ENCODE data around the gene TNFRSF9. TPM values are rescaled to one million over a fixed set of nuclear protein-coding genes. Genes with fewer than 3 reads are reported as not detected.

The TNFRSF9 gene
- total and polyA plus RNA-seq, 12 donors: 0.03 to 3.1 (median 0.07) TPM; not detected in 7

DNA sequence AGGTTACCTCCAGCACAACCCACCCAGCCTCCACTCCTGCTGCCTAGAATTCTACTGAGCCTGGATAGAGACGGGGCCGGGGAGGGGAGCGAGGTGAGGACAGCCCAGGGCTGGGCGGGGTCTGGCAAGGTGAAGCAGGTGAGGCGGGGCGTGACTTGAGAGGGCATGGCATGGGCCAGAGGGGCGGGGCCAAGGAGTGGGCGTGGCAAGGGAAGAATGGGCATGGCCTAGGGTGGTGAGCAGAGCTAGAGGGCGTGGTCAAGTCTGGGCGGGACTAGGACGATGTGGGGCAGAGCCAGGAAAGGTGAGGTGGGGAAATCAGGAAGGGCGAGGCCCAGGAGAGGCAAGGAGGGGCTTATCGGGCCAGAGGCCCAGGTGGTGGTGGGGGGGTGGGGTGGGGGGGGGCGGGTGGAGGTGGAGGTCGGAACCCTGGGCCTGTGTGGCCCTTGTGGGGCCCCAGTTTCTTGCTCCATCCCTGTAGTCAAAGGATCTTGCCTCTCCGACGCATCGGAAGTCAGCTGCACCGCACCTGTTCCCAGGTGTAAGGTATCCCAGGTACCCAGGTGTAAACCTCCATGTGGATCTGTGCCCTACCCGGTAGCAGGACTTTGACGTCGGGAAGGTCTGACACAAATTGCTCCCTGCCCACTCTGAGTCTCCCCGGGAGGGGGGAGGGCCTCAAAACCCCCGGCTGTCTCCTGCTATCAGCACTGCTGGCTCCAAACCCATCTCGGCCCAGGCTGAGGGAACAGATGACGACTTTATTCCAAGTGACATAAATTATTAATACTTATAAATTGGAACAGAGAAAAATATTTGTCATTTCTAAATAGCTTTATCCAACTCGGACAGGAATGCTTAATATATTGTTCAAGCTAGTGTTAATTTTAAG, 54.9 kb downstream of the TNFRSF9 start:
- intact Hi-C loops (cut with DNase I): no loop called here
- Histone ChIP-seq H3K4me3 (no peak overlapping the region), H3K4me1 (no peaks in the 10 kb centered on the region), H3K36me3 (no peaks in the 10 kb centered on the region), H3K9me3 (no peaks in the 10 kb centered on the region), H3K27ac (no peak overlapping the region), H3K27me3 (peaks cover 0 to 53% (median 36%) of the 10 kb centered on the region in 7 donors)
- TF ChIP-seq, protein P1, sequence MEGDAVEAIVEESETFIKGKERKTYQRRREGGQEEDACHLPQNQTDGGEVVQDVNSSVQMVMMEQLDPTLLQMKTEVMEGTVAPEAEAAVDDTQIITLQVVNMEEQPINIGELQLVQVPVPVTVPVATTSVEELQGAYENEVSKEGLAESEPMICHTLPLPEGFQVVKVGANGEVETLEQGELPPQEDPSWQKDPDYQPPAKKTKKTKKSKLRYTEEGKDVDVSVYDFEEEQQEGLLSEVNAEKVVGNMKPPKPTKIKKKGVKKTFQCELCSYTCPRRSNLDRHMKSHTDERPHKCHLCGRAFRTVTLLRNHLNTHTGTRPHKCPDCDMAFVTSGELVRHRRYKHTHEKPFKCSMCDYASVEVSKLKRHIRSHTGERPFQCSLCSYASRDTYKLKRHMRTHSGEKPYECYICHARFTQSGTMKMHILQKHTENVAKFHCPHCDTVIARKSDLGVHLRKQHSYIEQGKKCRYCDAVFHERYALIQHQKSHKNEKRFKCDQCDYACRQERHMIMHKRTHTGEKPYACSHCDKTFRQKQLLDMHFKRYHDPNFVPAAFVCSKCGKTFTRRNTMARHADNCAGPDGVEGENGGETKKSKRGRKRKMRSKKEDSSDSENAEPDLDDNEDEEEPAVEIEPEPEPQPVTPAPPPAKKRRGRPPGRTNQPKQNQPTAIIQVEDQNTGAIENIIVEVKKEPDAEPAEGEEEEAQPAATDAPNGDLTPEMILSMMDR (IDR thresholded peaks at IDR 0.05): no peak
- DNase-seq (no peak), ATAC-seq (no peak)
- WGBS, 2 donors: 21 to 29% methylated on average over 24 to 26 of the region's 27 CpGs

DNA sequence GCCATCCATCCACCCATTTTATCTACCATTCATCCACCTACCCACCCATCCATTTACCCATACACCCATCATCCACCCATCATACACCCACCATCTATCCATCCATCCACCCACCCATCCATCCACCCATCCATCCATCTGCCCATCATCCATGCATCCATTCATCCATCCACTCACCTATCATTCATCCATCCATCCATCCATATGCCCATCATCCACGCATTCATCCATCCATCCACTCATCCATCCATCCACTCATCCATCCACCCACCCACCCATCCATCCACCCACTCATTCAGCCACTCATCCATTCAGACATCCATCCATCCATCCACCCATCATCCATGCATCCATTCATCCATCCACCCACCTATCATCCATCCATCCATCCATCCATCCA, 55.9 kb downstream of the TNFRSF9 start:
- Histone ChIP-seq H3K27me3 (peaks cover 0 to 43% (median 35%) of the 10 kb centered on the region in 7 donors), H3K4me3 (no peak overlapping the region), H3K27ac (no peak overlapping the region), H3K9me3 (no peaks in the 10 kb centered on the region), H3K4me1 (no peaks in the 10 kb centered on the region), H3K36me3 (no peaks in the 10 kb centered on the region)
- no peak for DNase-seq
- ATAC-seq: no peak
- TF ChIP-seq, protein P1 (IDR thresholded peaks at IDR 0.05): no peak
- 97% methylated on average over 1 of the region's 1 CpG for whole genome bisulfite sequencing, 2 donors
- intact Hi-C loops (cut with DNase I): no loop called here

DNA sequence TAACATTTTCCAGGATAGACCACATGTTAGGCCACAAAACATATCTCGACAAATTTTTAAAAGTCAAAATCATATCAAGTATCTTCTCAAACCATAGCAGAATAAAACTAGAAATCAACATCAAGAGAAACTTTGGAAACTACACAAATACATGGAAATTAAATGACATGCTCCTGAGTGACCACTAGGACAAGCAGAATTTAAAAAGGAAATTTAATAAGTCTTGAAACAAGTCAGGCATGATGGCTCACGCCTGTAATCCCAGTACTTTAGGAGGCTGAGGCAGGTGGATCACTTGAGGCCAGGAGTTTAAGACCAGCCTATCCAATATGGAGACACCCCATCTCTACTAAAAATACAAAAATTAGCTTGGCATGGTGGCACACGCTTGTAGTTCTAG, 61.4 kb downstream of the TNFRSF9 start:
- Histone ChIP-seq H3K9me3 (peaks cover 0 to 24% (median 11%) of the 10 kb centered on the region in 11 donors), H3K27me3 (peaks cover 0 to 9% (median 0%) of the 10 kb centered on the region in 7 donors), H3K4me1 (no peaks in the 10 kb centered on the region), H3K27ac (no peak overlapping the region), H3K4me3 (no peak overlapping the region), H3K36me3 (no peaks in the 10 kb centered on the region)
- TF ChIP-seq, protein P1 (IDR thresholded peaks at IDR 0.05): no peak
- intact Hi-C loops (cut with DNase I): no loop called here
- 82 to 85% methylated on average over 3 of the region's 3 CpGs for WGBS, 2 donors
- no peak for DNase-seq
- no peak for ATAC-seq

DNA sequence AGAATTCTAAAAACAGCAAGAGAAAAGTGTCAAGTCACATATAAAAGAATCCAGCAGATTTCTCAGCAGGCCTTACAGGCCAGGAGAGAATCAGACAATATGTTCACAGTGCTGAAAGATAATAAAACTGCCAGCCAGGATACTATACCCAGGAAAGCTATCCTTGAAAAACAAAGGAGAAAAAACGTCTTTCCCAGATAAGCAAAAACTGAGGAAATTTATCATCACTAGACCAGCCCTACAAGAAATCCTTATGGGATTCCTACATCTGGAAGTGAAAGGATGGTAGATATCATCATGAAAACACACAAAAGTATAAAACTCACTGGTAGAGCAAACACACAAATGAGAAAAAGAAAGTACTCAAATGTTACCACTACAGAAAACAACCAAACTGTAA, 62.6 kb downstream of the TNFRSF9 start:
- Histone ChIP-seq H3K9me3 (peaks cover 0 to 24% (median 11%) of the 10 kb centered on the region in 11 donors), H3K4me3 (no peak overlapping the region), H3K36me3 (no peaks in the 10 kb centered on the region), H3K27me3 (peaks cover 0 to 9% (median 0%) of the 10 kb centered on the region in 7 donors), H3K27ac (no peak overlapping the region), H3K4me1 (no peaks in the 10 kb centered on the region)
- intact Hi-C loops (cut with DNase I): no loop called here
- TF ChIP-seq, protein P1 (IDR thresholded peaks at IDR 0.05): no peak
- WGBS, 2 donors: 35 to 63% methylated on average over 1 of the region's 1 CpG
- no peak for DNase-seq
- ATAC-seq: no peak
